ENCODE data around the gene IFT122.
"Not testable (repeated sequence)": the region's sequence is repeated elsewhere in the genome, so short reads cannot be mapped to it uniquely, and the experiment has no call there.

IFT122 gene, protein sequence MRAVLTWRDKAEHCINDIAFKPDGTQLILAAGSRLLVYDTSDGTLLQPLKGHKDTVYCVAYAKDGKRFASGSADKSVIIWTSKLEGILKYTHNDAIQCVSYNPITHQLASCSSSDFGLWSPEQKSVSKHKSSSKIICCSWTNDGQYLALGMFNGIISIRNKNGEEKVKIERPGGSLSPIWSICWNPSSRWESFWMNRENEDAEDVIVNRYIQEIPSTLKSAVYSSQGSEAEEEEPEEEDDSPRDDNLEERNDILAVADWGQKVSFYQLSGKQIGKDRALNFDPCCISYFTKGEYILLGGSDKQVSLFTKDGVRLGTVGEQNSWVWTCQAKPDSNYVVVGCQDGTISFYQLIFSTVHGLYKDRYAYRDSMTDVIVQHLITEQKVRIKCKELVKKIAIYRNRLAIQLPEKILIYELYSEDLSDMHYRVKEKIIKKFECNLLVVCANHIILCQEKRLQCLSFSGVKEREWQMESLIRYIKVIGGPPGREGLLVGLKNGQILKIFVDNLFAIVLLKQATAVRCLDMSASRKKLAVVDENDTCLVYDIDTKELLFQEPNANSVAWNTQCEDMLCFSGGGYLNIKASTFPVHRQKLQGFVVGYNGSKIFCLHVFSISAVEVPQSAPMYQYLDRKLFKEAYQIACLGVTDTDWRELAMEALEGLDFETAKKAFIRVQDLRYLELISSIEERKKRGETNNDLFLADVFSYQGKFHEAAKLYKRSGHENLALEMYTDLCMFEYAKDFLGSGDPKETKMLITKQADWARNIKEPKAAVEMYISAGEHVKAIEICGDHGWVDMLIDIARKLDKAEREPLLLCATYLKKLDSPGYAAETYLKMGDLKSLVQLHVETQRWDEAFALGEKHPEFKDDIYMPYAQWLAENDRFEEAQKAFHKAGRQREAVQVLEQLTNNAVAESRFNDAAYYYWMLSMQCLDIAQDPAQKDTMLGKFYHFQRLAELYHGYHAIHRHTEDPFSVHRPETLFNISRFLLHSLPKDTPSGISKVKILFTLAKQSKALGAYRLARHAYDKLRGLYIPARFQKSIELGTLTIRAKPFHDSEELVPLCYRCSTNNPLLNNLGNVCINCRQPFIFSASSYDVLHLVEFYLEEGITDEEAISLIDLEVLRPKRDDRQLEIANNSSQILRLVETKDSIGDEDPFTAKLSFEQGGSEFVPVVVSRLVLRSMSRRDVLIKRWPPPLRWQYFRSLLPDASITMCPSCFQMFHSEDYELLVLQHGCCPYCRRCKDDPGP

DNA sequence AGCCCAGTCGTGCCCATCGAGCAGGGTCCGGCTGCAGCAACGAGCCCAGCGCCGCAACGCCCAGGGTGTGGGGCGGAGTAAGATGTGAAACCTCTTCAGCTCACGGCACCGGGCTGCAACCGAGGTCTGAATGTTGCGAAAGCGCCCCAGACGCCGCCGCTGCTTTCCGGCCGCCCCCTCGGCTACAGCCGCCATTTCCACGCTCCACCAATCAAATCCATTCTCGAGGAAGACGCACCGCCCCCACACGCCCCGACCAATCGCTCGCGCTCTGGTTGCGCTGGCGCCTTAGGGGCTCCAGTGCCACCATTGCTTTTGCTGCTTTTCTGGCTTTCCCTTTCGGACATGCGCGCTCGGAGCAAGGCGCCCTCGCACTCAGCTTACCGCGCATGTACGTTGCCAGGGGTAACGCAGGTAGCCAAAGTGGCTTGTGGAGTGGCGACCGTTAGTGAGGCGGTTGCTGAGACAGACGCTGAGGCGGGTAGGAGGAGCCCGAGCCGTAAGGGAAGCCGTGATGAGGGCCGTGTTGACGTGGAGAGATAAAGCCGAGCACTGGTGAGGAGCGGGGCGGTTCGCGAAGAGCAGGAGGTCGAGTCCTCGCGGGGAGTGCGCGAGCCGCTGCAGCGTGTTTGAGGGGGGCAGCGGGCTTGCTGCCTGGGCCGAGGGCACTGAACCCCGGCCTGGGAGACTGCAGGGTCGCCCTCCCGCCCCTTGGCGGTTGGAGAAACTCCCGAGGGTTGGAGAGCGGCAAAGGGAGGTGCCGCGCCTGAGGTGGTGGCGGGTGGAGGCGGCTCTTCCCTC lies at the start of gene IFT122, which contains the start of gene MBD4:
Gene IFT122, plus strand, starts transcription at position 408 of the 801 bp plus-strand sequence. Its CDS starts 107 bp downstream, at position 515.
Gene MBD4, minus strand, starts transcription at position 132 of the 801 bp plus-strand sequence. Its CDS starts 115 bp downstream, at position 17.
- DNase-seq, result peak; percentile 95

DNA sequence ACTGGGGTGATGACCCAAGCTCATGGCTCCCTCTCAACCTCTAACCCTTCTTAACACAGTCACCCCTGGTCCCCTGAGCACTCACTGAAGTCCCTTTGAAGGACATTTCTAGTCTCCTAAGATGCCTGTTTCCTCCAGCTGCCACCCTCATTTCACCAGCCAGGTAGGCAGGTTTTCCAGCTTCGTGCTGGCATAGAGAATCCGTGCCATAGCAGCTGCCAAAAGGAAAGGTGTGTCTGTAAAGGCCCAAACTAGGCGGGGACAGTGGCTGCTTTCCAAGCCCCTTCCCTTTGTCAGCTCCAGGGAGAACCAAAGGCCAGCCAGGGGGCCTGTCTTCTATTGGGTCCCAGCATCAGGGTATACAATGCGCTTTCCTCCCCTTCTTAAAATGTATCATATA lies 48.4 kb upstream of the IFT122 start:
- not testable (repeated sequence) for DNase-seq

GRCh38 chr3:129392106-129392887 lies 47.7 kb upstream of the IFT122 start:
- not testable (repeated sequence) for DNase-seq

GRCh38 chr3:129393271-129393670 lies 46.8 kb upstream of the IFT122 start:
- no peak for DNase-seq

DNA sequence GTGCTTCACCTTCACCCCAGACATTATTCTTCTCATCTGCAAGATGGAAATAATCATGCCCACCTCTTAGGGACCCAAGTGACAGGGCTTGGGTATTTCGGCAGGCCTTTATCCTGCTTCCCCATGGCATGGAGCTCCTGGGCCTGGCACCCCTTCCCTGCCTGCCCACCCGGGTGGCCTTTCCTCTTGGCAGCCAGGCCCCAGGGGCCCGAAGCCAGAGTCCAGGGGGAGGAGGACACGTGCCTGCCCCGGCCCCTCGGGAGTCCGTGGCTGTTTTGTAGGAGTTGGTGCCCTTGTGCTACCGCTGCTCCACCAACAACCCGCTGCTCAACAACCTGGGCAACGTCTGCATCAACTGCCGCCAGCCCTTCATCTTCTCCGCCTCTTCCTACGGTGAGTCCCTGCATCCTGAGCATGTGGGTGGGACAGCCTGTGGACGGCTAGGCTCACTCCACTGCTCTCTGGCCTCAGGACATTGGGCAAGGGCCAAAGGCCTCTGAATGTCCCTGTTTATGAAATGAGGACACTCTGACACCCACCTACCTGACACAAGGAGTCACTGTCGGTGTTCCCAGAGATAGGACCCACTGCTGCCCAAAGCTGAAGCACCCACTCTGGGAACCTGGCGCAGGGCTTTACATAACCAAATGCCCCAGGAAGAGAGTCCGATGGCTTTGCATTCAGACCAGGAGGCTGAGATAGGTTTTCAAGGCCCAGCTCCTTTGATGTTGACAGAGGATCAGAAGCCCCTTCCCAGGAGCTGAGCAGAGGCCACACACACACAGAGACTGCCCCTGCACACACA lies 46.1 kb upstream of the IFT122 start:
- not testable (repeated sequence) for DNase-seq

DNA sequence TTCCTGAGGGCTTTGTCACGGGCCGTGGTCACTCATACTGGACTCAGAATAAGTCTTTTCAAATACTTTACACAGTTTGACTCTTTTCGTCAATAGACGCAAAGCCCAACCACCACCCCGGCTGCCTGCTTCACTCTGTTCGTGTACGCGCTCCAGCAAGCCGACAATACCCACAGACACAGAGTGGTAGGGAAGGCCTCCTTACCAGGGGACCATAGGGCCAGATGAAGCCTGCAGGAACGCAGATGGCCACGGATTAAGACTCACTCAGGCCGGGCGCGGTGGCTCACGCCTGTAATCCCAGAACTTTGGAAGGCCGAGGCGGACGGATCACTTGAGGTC lies 41.2 kb upstream of the IFT122 start:
- no peak for DNase-seq

- peak; percentile 78 for DNase-seq
Observed at GRCh38 chr3:129399145-129399894, 40.7 kb upstream of the IFT122 start.

GRCh38 chr3:129399895-129400357 lies 40.1 kb upstream of the IFT122 start:
- DNase-seq, result no peak

GRCh38 chr3:129402210-129402609 lies 37.8 kb upstream of the IFT122 start:
- no peak for DNase-seq

DNA sequence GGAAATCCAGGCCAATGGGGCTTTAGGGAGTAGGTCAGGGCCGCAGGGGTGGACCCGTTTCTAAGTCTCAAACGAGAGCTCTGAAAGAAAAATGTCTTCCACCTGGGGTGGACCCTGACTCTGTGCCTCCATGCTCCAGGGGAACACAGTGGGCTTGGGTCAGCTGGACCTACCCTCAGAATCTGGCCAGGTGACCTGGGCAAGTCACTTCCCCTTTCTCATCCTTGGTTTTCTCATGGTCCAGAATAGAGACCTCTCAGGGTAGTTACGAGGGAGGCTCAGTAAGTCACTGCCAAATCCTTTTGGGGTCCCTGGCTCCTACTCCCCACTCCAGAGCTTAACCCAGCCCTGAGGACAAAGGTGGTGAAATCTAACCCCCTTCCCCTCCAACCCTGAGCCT lies 37.4 kb upstream of the IFT122 start:
- DNase-seq, result no peak

GRCh38 chr3:129403450-129403849 lies 36.6 kb upstream of the IFT122 start:
- no peak for DNase-seq

- DNase-seq, result no peak
Observed at GRCh38 chr3:129404130-129404529, 35.9 kb upstream of the IFT122 start.

DNA sequence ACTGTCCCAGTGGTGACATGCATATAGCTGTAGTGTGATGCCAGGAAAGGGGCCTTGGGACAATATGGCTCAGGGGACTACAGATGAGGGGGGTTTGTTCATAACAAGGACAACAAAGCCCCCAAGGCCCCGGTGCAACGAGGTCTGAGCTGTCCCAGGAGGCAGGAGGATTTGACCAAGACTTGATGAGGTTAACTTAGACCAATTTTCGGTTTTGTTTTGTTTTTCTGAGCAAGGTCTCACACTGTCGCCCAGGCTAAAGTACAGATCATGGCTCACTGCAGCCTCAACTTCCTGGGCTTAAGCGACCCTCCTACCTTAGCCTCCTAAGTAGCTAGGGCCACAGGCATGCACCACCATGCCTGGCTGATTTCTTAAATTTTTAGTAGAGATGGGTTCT lies 35.4 kb upstream of the IFT122 start:
- no peak for DNase-seq

DNA sequence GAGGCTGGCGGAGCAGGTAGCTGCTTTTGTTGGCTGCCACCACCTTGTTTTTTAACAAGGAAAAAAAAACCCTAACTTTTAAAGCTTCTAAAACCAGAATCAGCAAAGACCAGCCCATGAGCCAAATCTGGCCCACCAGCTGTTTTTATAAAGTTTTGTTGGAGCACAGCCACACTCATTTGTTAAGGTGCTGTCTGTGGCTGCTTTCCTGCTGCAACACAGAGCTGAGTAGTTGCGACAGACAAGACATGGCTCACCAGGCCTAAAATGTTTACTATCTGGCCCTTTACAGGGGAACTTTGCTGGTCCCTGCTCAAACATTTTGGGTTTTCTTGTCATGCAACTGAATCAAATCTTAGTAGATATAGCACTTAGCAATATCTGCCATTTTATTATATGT lies 30.5 kb upstream of the IFT122 start:
- no peak for DNase-seq

DNA sequence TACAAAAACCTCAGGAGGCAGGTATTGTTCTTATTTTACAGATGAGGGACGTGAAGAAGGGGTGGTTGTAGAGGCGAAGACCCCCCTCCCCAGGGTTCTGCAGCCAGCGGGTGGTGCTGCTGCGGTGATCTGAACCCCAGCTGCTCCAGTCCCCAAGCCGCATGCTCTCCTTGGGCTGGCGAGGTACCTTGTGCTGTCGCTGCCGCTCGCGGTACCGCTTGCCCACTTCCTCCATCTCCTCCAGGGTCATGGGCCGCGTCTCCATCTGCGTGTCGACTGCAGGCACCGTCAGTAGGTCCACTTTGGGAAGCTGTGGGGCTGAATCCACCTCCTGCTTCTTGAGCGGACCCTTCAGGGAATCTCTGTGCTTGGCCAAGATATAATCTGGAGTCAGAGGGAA lies 29.1 kb upstream of the IFT122 start:
- DNase-seq, result no peak

DNA sequence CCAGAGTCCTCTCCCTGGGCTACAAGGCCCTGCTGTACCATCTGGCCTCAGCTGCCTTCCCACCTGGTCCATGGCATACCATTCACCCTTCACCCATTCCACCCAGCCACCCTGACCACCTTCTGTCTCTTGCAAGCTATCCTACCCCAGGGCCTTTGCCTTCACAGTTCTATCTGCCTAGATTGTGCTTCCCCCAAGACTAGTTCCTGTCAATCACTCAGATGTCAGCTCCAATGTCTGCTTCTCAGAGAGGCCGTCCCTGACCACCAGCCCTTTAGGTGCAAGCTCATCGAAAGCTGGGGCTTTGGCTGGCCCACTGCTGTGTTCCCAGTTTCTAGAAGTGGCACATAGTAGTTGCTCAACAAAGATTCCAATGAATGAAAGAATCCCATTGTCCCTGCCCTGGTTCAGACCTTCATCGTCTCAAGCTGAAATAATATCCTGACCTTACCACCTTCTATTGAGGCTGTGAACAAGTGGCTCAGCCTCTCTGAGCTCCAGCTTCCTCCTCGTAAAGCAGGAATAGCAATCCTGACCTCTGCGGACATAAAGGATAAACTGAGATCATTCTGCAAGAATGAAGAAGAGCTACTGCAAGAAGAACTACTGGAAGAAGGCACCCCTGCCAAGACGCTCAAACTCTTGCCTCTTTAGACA lies 27.4 kb upstream of the IFT122 start:
- DNase-seq, result no peak

DNA sequence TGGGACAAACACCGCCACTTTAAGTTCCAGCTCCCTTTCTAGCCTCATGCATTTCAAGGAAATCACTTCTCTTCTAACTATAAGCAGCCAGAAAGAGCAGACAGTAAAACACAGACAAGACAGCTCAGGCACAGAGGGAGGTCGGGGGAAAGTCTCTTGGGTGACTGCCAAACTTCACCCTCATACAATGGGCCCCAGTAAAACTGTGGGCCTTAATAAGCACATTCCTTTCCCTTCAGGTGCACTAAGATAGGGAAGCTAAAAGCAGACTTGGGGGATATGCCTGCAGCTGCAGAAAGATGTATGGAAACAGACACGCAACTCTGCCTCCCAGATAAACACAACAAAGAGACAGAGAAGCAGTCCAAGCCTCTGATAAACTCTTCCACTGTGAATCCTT lies 26.8 kb upstream of the IFT122 start:
- not testable (repeated sequence) for DNase-seq

GRCh38 chr3:129413687-129414506 lies 26.1 kb upstream of the IFT122 start:
- no peak for DNase-seq
